Thymus (tissue), 11 donors: Measurements from ENCODE around the gene IRF2. TPM values are rescaled to one million over a fixed set of nuclear protein-coding genes. Genes with fewer than 3 reads are reported as not detected.
"Not testable (repeated sequence)": the region's sequence is repeated elsewhere in the genome, so short reads cannot be mapped to it uniquely, and the experiment has no call there.

Experiments used
- DNase-seq, 9 donors: peaks; one replicate each; pipeline ENCODE4 v3.0.0-alpha.2; 2013; ENCODE audit warnings: low spot score in 9 of 9, low read depth in 6 of 9, missing footprints in 1 of 9
- H3K27ac ChIP-seq, 2 donors: one replicate each; pipeline ENCODE4 v1.5.1; 2013; ENCODE audit warnings: control low read depth in 1 of 2, low read depth in 1 of 2, low read length in 1 of 2, mild to moderate bottlenecking in 1 of 2, moderate library complexity in 1 of 2
- H3K27me3 ChIP-seq, 2 donors: one replicate each; pipeline ENCODE4 v1.5.1; 2013; ENCODE audit warnings: low read length in 1 of 2; ENCODE audit not compliant: control insufficient read depth in 2 of 2, insufficient read depth in 1 of 2
- H3K36me3 ChIP-seq, 2 donors: one replicate each; pipeline ENCODE4 v1.5.1; 2013; ENCODE audit warnings: low read length in 1 of 2, mild to moderate bottlenecking in 1 of 2, moderate library complexity in 1 of 2; ENCODE audit not compliant: control insufficient read depth in 2 of 2, insufficient read depth in 2 of 2
- H3K4me1 ChIP-seq, 2 donors: one replicate each; pipeline ENCODE4 v1.5.1; 2013; ENCODE audit warnings: low read length in 2 of 2; ENCODE audit not compliant: control insufficient read depth in 2 of 2, insufficient read depth in 2 of 2
- H3K4me3 ChIP-seq, 2 donors: one replicate each; pipeline ENCODE4 v1.5.1; 2013; ENCODE audit warnings: low read length in 2 of 2, control low read depth in 1 of 2, mild to moderate bottlenecking in 1 of 2
- H3K9me3 ChIP-seq, 2 donors: one replicate each; pipeline ENCODE4 v1.5.1; 2013; ENCODE audit warnings: low read length in 1 of 2, mild to moderate bottlenecking in 1 of 2; ENCODE audit not compliant: control insufficient read depth in 2 of 2, insufficient read depth in 1 of 2
- WGBS: extraction: QIAGEN DNeasy Blood & Tissue Kit; methylation state at CpG from one replicate; pipeline ENCODE4 v1.1.7; 2013; 5-methylcytosine and 5-hydroxymethylcytosine counted together
- polyA plus RNA-seq: library from polyadenylated mRNA; stranded (reverse); fragments of 200-250 nt; gene quantifications from one replicate; pipeline ENCODE4 v1.2.3, GENCODE V29; 2013
- total RNA-seq: library from RNA; stranded (reverse); fragments of 120-200 nt; gene quantifications from one replicate; pipeline ENCODE4 v1.2.4, GENCODE V29; 2013
- donor health status: healthy.

Gene IRF2
- total and polyA plus RNA-seq, 2 donors: 39.2 to 42.2 TPM

DNA sequence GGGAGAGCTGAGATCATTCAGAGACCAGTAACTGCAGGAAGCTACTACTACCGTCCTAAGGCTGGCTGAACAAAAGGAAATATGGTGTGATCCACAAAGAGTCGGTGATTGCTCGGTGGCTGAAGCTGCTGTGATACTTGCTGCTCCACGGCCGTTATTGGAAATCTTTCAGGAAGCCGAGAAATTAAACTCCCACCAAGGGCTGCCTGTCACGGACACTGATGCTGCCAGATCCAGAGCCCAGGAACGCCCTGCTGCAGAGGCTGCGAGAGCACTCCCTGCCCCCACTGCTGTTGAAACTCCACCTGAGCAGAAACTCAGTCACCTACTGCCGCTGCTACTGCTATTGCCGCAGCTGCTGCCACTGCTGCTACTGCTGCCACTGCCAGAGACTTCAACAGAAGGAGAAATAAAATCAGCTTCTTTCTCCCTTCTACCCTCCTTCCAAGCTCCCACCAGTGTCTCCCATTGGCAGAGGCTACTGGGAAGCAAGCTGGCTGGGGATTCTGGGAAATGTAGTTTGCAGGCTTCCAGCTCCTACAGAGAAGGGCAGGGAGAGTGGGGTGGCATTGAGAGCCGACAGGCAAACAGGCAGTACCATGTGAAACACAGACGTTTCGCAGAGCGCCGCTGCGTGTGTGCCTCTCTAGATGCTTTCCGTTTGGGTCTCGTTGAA, 130.7 kb downstream of the IRF2 start:
- 12% methylated on average over 19 of the region's 19 CpGs for WGBS
- peak; percentile 48 to 87 (median 64) for DNase-seq
- peak overlapping the region; percentile 48 to 62 for H3K4me3 ChIP-seq
- no peaks in the 10 kb centered on the region for H3K9me3 ChIP-seq
- no peaks in the 10 kb centered on the region for H3K36me3 ChIP-seq
- peaks cover 3 to 35% of the 10 kb centered on the region in 2 donors for H3K4me1 ChIP-seq
- peak overlapping the region; percentile 62 to 84 for H3K27ac ChIP-seq
- H3K27me3 ChIP-seq: no peaks in the 10 kb centered on the region

DNA sequence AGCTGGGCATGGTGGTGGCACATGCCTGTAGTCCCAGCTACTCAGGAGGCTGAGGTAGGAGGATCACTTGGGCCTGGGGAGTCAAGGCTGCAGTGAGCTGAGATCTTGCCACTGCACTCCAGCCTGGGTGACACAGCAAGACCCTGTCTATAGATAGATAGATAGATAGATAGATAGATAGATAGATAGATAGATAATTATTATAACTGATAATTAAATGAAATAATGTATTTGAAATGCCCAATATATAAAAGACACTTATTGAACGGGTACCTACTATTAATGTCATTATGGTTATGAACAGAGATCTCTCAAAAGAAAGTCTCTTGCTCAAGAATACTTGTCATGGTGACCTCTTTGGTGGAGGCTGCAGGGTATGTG, 131.5 kb downstream of the IRF2 start:
- WGBS: 96% methylated on average over 1 of the region's 1 CpG
- not testable (repeated sequence) for H3K4me3 ChIP-seq, H3K9me3 ChIP-seq, H3K27ac ChIP-seq, DNase-seq, H3K27me3 ChIP-seq, H3K36me3 ChIP-seq
- peaks cover 3 to 27% of the 10 kb centered on the region in 2 donors for H3K4me1 ChIP-seq

DNA sequence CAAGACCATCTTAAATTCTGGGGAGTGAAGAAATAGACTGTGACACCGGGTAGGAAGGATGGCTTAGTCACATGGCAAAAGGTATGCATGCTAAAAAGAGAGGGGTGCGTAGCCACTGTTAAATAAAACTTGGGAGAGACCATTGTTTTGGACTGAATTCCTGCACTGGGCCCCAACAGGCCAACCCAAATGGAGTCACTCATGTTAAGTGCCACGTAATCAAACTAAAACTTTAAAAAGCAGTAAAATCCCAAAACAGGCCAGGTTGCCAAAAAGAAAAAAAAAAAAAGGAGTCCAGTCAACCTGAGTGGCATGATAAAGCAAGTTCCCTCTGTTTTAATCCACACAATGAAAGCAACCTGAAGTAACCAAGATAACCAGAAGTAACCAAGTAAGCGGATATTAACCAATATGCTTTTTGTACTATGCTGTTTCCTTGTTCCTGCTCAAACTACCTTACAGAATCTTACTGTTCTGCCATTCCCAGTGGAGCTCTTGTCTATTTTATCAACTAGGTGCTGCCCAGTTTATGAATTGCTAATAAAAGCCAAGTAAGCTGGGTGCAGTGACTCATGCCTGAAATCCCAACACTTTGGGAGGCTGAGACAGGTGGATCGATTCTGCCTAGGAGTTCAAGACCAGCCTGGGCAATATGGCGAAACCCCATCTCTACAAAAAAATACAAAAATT, 132.0 kb downstream of the IRF2 start:
- DNase-seq: no peak
- Histone ChIP-seq H3K9me3 (peaks cover 0 to 3% of the 10 kb centered on the region in 2 donors), H3K36me3 (no peaks in the 10 kb centered on the region), H3K4me1 (peaks cover 3 to 22% of the 10 kb centered on the region in 2 donors), H3K27ac (no peak overlapping the region), H3K4me3 (no peak overlapping the region), H3K27me3 (no peaks in the 10 kb centered on the region)
- WGBS: 98% methylated on average over 6 of the region's 6 CpGs

DNA sequence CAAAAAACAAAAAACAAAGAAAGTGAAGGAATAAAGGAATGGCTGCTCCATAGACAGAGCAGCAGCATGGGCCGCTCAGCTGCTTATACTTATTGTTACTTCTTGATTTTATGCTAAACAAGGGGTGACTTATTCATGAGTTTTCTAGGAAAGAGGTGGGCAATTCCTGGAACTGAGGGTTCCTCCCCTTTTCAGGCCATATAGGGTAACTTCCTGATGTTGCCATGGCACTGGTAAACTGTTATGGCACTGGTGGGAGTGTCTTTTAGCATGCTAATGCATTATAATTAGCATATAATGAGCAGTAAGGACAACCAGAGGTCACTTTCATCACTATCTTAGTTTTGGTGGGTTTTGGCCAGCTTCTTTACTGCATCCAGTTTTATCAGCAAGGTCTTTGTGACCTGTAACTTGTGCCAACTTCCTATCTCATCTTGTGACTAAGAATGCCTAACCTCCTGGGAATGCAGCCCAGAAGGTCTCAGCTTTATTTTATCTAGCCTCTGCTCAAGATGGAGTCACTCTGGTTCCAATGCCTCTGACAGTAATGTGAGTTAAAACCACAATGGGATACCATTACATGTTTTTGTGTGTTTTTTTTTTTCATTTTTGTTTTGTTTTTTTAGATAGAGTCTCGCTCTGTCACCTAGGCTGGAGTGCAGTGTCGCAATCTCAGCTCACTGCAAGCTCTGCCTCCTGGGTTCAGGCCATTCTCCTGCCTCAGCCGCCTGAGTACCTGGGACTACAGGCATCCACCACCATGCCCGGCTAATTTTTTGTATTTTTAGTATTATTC, 134.8 kb downstream of the IRF2 start:
- H3K4me1 ChIP-seq: peaks cover 3 to 14% of the 10 kb centered on the region in 2 donors
- 96% methylated on average over 5 of the region's 5 CpGs for whole genome bisulfite sequencing

DNA sequence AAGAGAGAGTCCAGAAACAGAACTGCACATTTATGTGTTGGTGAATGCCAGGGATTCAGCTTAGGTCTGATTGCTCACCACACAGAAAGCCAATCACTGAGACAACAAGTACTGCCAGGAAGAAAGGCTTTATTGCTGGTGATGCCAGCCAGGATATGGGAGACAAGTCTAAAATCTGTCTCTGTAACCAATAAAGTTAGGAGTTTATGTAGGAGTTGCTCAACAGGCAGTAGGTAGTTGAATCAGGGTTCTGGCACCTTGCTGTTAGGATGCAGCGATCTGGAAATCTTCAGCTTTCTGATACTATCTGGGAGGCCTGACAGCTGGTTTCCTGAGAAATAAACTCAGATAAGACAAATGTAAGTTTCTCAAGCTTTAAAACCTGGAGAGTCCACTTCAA, 136.4 kb downstream of the IRF2 start:
- H3K9me3 ChIP-seq: peaks cover 0 to 3% of the 10 kb centered on the region in 2 donors
- 42% methylated on average over 1 of the region's 1 CpG for WGBS
- no peaks in the 10 kb centered on the region for H3K27me3 ChIP-seq
- no peaks in the 10 kb centered on the region for H3K36me3 ChIP-seq
- DNase-seq: no peak
- peaks cover 0 to 3% of the 10 kb centered on the region in 2 donors for H3K4me1 ChIP-seq
- H3K4me3 ChIP-seq: no peak overlapping the region
- no peak overlapping the region for H3K27ac ChIP-seq

More for the DNA sequence above, 134.8 kb downstream of the IRF2 start:
- H3K36me3 ChIP-seq, DNase-seq, H3K27me3 ChIP-seq, H3K27ac ChIP-seq, H3K4me3 ChIP-seq, H3K9me3 ChIP-seq: not testable (repeated sequence)

Other genes with a start within 250 kb of the IRF2 start
- 73.7 TPM for gene CASP3, start 174.9 kb upstream of the IRF2 start, total RNA-seq
- gene CASP3, start 174.9 kb upstream of the IRF2 start, polyA plus RNA-seq: 37.9 TPM
- gene PRIMPOL, start 175.2 kb upstream of the IRF2 start, total RNA-seq: 15.7 TPM
- 59.0 TPM for gene PRIMPOL, start 175.2 kb upstream of the IRF2 start, polyA plus RNA-seq